Stimulated activated CD8-positive, alpha-beta memory T cell treated with anti-CD3 and anti-CD28 coated beads, Interleukin-12 subunit alpha, Interleukin-12 subunit beta, amount 100 ng/mL, for 1 hour (primary cell): ENCODE data around the gene SLC22A23.
"Not testable (repeated sequence)": the region's sequence is repeated elsewhere in the genome, so short reads cannot be mapped to it uniquely, and the experiment has no call there.

Source experiments
- DNase-seq: peaks from one replicate; pipeline ENCODE4 v3.0.0-alpha.2; 2020; ENCODE audit warnings: low read depth

Gene SLC22A23

DNA sequence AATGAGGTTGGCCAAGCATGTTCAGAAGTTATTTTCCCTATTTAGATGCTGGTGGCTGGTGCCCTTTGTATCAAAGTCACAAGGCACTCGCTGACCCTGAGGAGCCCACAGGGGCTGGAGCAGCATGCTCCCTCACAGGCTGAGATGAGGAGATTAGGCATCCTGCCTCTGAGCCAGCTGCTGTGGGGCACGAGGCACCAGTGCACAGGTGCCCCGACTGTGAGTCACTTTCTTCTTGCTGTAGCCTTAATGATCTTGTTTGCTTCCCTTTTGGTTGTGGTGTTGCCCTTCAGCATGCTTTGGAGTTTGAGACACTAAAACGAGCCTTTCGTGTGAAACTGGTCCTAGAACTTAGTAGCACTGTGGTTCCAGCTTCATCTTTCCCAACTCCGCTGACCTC lies 193.8 kb downstream of the SLC22A23 start:
- DNase-seq = no peak

- no peak for DNase-seq
These were observed 194.9 kb downstream of the SLC22A23 start for GRCh38 chr6:3261921-3262320.

- no peak for DNase-seq
These were observed 195.4 kb downstream of the SLC22A23 start for GRCh38 chr6:3261518-3261820.

GRCh38 chr6:3260772-3261517 lies 195.9 kb downstream of the SLC22A23 start:
- DNase-seq = no peak

DNA sequence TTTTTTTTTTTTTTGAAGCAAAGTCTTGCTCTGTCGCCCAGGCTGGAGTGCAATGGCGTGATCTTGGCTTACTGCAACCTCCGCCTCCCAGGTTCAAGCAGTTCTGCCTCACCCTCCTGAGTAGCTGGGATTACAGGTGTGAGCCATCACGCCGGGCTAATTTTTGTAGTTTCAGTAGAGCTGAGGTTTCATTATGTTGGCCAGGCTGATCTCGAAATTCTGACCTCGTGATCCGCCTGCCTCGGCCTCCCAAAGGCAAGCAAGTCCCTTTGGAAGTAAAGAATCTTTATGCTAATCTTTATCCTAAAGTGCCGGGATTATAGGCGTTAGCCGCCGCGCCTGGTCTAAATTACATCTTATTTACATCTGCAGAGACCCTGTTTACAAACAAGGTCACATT lies 196.6 kb downstream of the SLC22A23 start:
- no peak for DNase-seq

- no peak for DNase-seq
These were observed 197.3 kb downstream of the SLC22A23 start for GRCh38 chr6:3259491-3259958.

DNA sequence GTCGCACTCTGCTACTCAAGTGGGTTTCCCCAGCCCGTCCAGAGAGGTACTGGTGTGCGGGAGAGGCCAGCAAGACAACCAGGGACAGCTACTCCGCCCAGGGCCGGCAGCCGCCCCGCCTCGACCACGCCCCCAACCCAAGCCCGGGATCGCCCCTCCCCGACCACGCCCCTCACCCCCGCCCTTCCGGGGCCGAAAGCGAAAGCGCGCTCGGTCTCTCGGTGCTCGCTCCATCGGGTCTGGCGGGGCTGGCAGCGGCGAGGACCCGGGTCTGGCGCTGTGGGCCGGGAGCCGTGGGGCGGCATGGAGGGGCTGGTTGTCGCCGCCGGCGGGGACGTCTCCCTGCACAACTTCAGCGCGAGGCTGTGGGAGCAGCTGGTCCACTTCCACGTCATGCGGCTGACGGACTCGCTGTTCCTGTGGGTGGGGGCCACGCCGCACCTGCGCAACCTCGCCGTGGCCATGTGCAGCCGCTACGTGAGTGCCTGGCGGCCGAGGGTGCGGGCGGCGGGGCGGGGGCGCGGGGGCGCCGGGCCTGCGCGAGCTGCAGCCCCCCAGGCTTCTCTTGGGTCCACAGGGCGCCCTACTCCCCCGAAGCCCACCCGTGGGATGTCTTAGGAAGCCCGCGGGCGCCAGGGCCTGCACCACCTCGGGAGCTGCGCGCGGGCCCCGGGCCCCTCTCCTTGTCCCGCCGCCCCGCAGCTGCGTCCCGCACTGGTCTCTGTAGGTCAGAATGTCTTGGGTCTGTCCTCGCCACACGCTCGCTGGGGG lies 197.9 kb downstream of the SLC22A23 start, which contains the start of gene PSMG4:
Gene PSMG4 (plus strand): TSS at position 228 of the 771 bp plus-strand sequence. CDS start 76 bp downstream, at position 304.
- DNase-seq = peak; percentile 91

GRCh38 chr6:3258201-3258600 lies 198.6 kb downstream of the SLC22A23 start:
- no peak for DNase-seq

- no peak for DNase-seq
These were observed 203.3 kb downstream of the SLC22A23 start for GRCh38 chr6:3253597-3253961.

DNA sequence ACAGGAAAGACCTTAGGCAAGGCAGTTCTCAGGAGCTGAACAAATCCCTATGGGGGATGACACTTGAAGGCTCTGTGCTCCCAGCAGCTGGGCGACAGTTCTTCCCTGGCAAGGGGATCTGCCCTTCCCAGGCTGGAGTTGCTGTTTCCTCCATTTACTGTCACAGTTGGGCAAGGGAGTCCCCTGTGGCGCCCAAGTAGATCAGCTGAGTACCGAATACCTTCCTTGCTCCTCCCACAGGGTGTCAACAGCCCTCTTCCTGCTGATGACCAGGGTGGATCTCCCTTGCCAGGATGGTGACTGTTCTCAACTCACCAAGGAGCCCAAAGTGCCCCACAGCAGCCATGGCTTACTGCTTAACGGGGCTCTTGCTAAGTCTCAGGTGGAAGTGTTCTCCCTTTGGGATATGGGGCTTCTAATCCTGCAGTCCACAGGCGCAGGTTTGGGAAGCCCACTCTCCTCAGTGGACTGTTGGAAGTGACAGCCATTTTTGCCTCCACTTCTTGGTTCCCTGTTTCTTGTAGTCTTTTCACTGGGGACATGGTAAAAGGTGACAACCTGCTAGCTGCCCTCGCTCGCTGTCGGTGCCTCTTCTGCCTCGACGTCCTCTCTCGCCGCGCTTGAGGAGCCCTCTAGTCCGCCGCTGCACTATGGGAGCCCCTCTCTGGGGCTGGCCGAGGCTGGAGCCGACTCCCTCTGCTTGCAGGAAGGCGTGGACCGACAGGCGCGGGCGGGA lies 203.8 kb downstream of the SLC22A23 start:
- DNase-seq = no peak

DNA sequence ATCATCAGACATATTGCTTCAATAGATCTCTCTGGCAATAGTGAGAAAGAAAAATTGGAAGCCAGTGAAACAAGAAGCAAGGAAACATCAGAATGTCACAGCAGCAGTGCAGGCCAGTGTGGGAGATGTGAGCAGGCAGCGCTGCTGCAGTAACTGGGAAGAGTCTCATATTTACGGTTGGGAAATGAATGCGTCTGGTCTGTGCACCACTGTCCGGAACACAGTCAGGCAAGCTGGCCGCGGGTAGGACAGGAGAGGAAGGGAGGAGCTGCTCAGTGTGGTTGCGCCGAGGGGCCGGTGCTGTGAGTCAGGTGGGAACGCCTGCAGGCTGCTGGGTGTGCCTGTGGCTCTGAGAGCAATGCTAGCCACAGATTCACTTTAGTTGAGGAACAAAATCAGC lies 204.5 kb downstream of the SLC22A23 start:
- no peak for DNase-seq

- peak; percentile 64 for DNase-seq
These were observed 205.2 kb downstream of the SLC22A23 start for GRCh38 chr6:3251462-3252314.

- no peak for DNase-seq
These were observed 206.6 kb downstream of the SLC22A23 start for GRCh38 chr6:3250231-3250675.

GRCh38 chr6:3249821-3250220 lies 207.0 kb downstream of the SLC22A23 start:
- no peak for DNase-seq

GRCh38 chr6:3247255-3248146 lies 209.3 kb downstream of the SLC22A23 start:
- no peak for DNase-seq

- DNase-seq = no peak
These were observed 211.6 kb downstream of the SLC22A23 start for GRCh38 chr6:3245216-3245615.

DNA sequence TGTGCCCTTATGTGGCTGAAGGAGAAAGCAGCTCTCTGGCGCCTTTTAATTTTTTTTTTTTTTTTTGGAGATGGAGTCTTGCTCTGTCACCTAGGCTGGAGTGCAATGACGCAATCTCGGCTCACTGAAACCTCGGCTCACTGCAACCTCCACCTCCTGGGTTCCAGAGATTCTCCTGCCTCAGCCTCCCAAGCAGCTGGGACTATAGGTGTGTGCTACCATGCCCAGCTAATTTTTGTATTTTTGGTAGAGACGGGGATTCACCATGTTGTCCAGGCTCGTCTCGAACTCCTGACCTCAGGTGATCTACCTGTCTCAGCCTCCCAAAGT lies 212.1 kb downstream of the SLC22A23 start:
- DNase-seq = not testable (repeated sequence)

DNA sequence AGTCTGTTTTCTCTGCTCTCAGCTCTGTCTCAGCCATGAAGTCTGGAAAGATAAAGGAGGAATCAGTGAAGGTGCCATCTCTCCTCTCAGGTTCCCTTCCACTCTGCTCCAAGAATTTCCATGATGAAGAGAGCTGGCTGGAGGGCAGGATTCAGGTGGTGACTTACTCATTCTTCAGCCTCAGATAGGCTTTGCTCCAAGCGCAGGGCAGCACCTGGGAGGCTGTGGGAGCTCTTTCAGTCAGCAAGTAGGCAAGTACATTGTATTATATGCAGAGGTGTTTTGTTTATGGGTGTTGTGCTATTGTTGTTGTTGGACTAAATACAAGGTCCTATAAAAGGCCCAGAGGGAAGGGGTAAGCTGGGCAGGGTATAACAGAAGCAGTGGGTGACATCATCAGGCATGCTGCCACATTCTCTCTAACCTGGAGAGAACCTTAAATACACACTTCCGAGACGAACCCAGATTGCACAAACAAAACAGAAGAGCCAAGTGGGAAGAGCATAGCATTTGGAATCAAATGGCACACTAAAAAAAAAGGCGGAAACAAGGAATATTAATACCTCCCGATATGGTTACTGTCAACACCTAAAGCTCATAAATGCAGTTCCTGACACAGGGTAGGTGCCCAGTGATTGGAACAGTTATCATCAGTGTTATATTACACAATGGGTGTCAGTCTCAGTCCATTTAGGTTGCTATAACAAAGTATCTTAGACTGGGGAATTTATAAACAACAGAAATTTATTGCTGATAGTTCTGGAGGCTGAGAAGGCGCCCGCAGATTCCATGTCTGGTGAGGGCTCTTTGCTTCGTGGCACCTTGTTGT lies 212.6 kb downstream of the SLC22A23 start:
- no peak for DNase-seq

DNA sequence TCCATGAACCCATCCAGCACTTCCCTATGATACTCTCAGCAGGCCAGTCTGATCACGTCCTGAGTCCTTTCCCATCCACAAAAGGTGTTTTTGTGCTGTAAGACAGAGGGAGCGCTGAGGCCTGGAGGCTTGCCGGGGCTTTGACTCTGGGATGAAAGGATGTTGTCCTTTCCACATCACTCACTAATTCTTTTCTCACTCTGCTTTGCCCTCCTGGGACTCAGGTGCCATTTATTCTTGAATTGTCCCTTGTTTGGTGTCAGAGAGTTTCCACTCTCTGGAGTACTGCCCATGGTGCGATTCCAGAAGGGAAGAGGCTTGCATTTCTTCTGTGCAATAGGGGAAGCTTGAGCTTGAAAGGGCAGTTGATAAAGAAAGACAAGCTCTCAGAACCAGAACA lies 214.1 kb downstream of the SLC22A23 start:
- no peak for DNase-seq

GRCh38 chr6:3241745-3242144 lies 215.1 kb downstream of the SLC22A23 start:
- not testable (repeated sequence) for DNase-seq
